Measurements from ENCODE around the gene DCAKD. TPM values are rescaled to one million over a fixed set of nuclear protein-coding genes. Genes with fewer than 3 reads are reported as not detected.

Gene DCAKD
- total RNA-seq, 2 experiments from 2014 or later = 11.6 to 12.2 TPM

GRCh38 chr17:45034599-45034998 is 16.8 kb downstream of the DCAKD start:
- Mint-ChIP-seq H3K4me1 (ENCODE audit: low read depth) (no peaks in the 10 kb centered on the region), H3K27ac (no peak overlapping the region), H3K4me3 (no peak overlapping the region)

GRCh38 chr17:45032174-45032541 is 19.3 kb downstream of the DCAKD start:
- Mint-ChIP-seq H3K4me3 (no peak overlapping the region), H3K4me1 (ENCODE audit: low read depth) (no peaks in the 10 kb centered on the region), H3K27me3 (no peaks in the 10 kb centered on the region), H3K27ac (no peak overlapping the region), H3K9me3 (no peaks in the 10 kb centered on the region), H3K36me3 (ENCODE audit: low read depth) (peaks cover 62% of the 10 kb centered on the region)
- H3K27me3 ChIP-seq (ENCODE audit: control insufficient read depth in 1 of 2, insufficient read depth in 2 of 2, low read length in 2 of 2) = no peaks in the 10 kb centered on the region
- intact Hi-C loops (cut with DNase I, micrococcal nuclease) = loop anchor here in 1 of 2 experiments (5.0 kb wide), 1 partner anchor 45 kb away; no protein-coding TSS in a partner anchor
- POLR2A ChIA-PET = interaction anchor here (0.6 kb wide), 1 partner anchor 235 kb away, joined by 4 read pairs; no protein-coding TSS in a partner anchor
- DNase-seq (no peak), ATAC-seq (ENCODE audit: poor library complexity) (no peak)
- H3K36me3 ChIP-seq (ENCODE audit: insufficient read depth, low read length) = peaks cover 65% of the 10 kb centered on the region
- no peak overlapping the region for H3K4me3 ChIP-seq (ENCODE audit: low read length)
- CTCF ChIA-PET = no interaction called here
- no peaks in the 10 kb centered on the region for H3K4me1 ChIP-seq (ENCODE audit: insufficient read depth, low read length)
- no peak for TF ChIP-seq CTCF (IDR thresholded peaks at IDR 0.05)
- no peaks in the 10 kb centered on the region for H3K9me3 ChIP-seq (ENCODE audit: control insufficient read depth in 1 of 2, insufficient read depth in 1 of 2, low read length in 2 of 2)
- no peak overlapping the region for H3K27ac ChIP-seq (ENCODE audit: low read depth in 1 of 2, low read length in 2 of 2)

More at GRCh38 chr17:45034599-45034998, 16.8 kb downstream of the DCAKD start:
- Histone ChIP-seq H3K36me3 (ENCODE audit: insufficient read depth, low read length) (peaks cover 55% of the 10 kb centered on the region), H3K27me3 (ENCODE audit: control insufficient read depth in 1 of 2, insufficient read depth in 2 of 2, low read length in 2 of 2) (no peaks in the 10 kb centered on the region), H3K9me3 (ENCODE audit: control insufficient read depth in 1 of 2, insufficient read depth in 1 of 2, low read length in 2 of 2) (no peaks in the 10 kb centered on the region), H3K4me3 (ENCODE audit: low read length) (no peak overlapping the region), H3K27ac (ENCODE audit: low read depth in 1 of 2, low read length in 2 of 2) (no peak overlapping the region), H3K4me1 (ENCODE audit: insufficient read depth, low read length) (peaks cover 8% of the 10 kb centered on the region)
- Mint-ChIP-seq H3K9me3 (no peaks in the 10 kb centered on the region), H3K36me3 (ENCODE audit: low read depth) (peaks cover 52% of the 10 kb centered on the region), H3K27me3 (no peaks in the 10 kb centered on the region)
- intact Hi-C loops (cut with DNase I, micrococcal nuclease) = loop anchor here in 1 of 2 experiments (5.0 kb wide), 1 partner anchor 43 kb away; no protein-coding TSS in a partner anchor
- CTCF ChIA-PET = interaction anchor here (1.1 to 1.8 kb wide), 2 partner anchors 13 to 64 kb away, joined by 3 to 5 read pairs; no protein-coding TSS in a partner anchor
- no peak for DNase-seq
- no peak for TF ChIP-seq CTCF (IDR thresholded peaks at IDR 0.05)
- ATAC-seq (ENCODE audit: poor library complexity) = no peak
- POLR2A ChIA-PET = interaction anchor here (1.3 kb wide), 1 partner anchor 15 kb away, joined by 3 read pairs; no protein-coding TSS in a partner anchor

- Histone ChIP-seq H3K27me3 (ENCODE audit: control insufficient read depth in 1 of 2, insufficient read depth in 2 of 2, low read length in 2 of 2) (no peaks in the 10 kb centered on the region), H3K4me1 (ENCODE audit: insufficient read depth, low read length) (no peaks in the 10 kb centered on the region), H3K36me3 (ENCODE audit: insufficient read depth, low read length) (peaks cover 71% of the 10 kb centered on the region), H3K9me3 (ENCODE audit: control insufficient read depth in 1 of 2, insufficient read depth in 1 of 2, low read length in 2 of 2) (no peaks in the 10 kb centered on the region), H3K4me3 (ENCODE audit: low read length) (no peak overlapping the region), H3K27ac (ENCODE audit: low read depth in 1 of 2, low read length in 2 of 2) (no peak overlapping the region)
- Mint-ChIP-seq H3K27ac (no peak overlapping the region), H3K9me3 (no peaks in the 10 kb centered on the region), H3K36me3 (ENCODE audit: low read depth) (peaks cover 63% of the 10 kb centered on the region), H3K27me3 (no peaks in the 10 kb centered on the region), H3K4me1 (ENCODE audit: low read depth) (no peaks in the 10 kb centered on the region), H3K4me3 (no peak overlapping the region)
- no peak for ATAC-seq (ENCODE audit: poor library complexity)
- CTCF ChIA-PET = no interaction called here
- intact Hi-C loops (cut with DNase I, micrococcal nuclease) = loop anchor here in 1 of 2 experiments (5.0 kb wide), 1 partner anchor 46 kb away; no protein-coding TSS in a partner anchor
- no peak for TF ChIP-seq CTCF (IDR thresholded peaks at IDR 0.05)
- no peak for DNase-seq
- POLR2A ChIA-PET = interaction anchor here (0.6 kb wide), 1 partner anchor 234 kb away, joined by 4 read pairs; no protein-coding TSS in a partner anchor
Measured at GRCh38 chr17:45031231-45032173, 19.9 kb downstream of the DCAKD start.

Measured in CD4-positive, alpha-beta T cell (primary cell).